Right lobe of liver (tissue), 4 donors: ENCODE measurements around the gene CENPP.

ENCODE experiments used
- CTCF ChIP-seq, 4 donors: fragments of 200-600 bp in 3 of 4; fragments of 450-650 bp in 1 of 4; IDR thresholded peaks; one replicate each; pipeline versions ENCODE4 v1.5.1 to v1.8.0; 2016 to 2022; ENCODE audit warnings: antibody characterized with exemption in 4 of 4, mild to moderate bottlenecking in 2 of 4
- POLR2A ChIP-seq: fragments of 450-650 bp; IDR thresholded peaks from one replicate; pipeline ENCODE4 v1.6.1; 2017; ENCODE audit warnings: antibody characterized with exemption, mild to moderate bottlenecking
- donor health status: DM: no; HTN: no; CAD: no.
- donor health status: DM: no; HTN: no; CAD: no.
- donor health status: DM: no; HTN: yes; CAD: no.

GRCh38 chr9:92616199-92616641 is 290.5 kb downstream of the CENPP start:
- TF ChIP-seq CTCF (IDR thresholded peaks at IDR 0.05) (no peak), POLR2A (no peak)
